Heart left ventricle (tissue), 16 donors: ENCODE measurements around the gene WFS1. TPM values are rescaled to one million over a fixed set of nuclear protein-coding genes. Genes with fewer than 3 reads are reported as not detected.

ENCODE experiments used
- ATAC-seq, 4 donors: fragments of 200-7000 bp; cut with Tn5 transposase; one replicate each; pipeline ENCODE4 v1.9.1; 2020 to 2022; ENCODE audit warnings: moderate library complexity in 4 of 4, mild to moderate bottlenecking in 3 of 4, moderate number of reproducible peaks in 1 of 4
- DNase-seq, 5 donors: peaks; one replicate each; pipeline ENCODE4 v3.0.0-alpha.2; 2020
- H3K27ac ChIP-seq, 12 donors: fragments of 200-600 bp; sonication (generic) in 4 of 12; one replicate each; pipeline versions ENCODE4 v1.5.0 to v1.8.0; 2016 to 2022; ENCODE audit warnings: mild to moderate bottlenecking in 2 of 12
- H3K27me3 ChIP-seq, 9 donors: fragments of 200-600 bp; sonication (generic) in 2 of 9; one replicate each; pipeline versions ENCODE4 v1.5.1 to v1.8.0; 2016 to 2022; ENCODE audit warnings: mild to moderate bottlenecking in 3 of 9
- H3K36me3 ChIP-seq, 9 donors: fragments of 200-600 bp; sonication (generic) in 2 of 9; one replicate each; pipeline versions ENCODE4 v1.5.0 to v1.8.0; 2018 to 2022; ENCODE audit warnings: mild to moderate bottlenecking in 2 of 9
- H3K4me1 ChIP-seq, 12 donors: fragments of 200-600 bp; sonication (generic) in 4 of 12; one replicate each; pipeline versions ENCODE4 v1.5.0 to v1.8.0; 2016 to 2022; ENCODE audit warnings: mild to moderate bottlenecking in 3 of 12
- H3K4me3 ChIP-seq, 12 donors: fragments of 200-600 bp; sonication (generic) in 4 of 12; one replicate each; pipeline versions ENCODE4 v1.5.0 to v1.8.0; 2017 to 2022; ENCODE audit warnings: mild to moderate bottlenecking in 9 of 12, moderate library complexity in 4 of 12
- H3K9me3 ChIP-seq, 12 donors: fragments of 200-600 bp; sonication (generic) in 4 of 12; one replicate each; pipeline versions ENCODE4 v1.5.0 to v1.8.0; 2016 to 2022; ENCODE audit warnings: mild to moderate bottlenecking in 1 of 12
- CTCF ChIP-seq, 12 donors: fragments of 200-600 bp; sonication (generic) in 4 of 12; IDR thresholded peaks; one replicate each; pipeline versions ENCODE4 v1.5.0 to v1.8.0; 2018 to 2022; ENCODE audit warnings: antibody characterized with exemption in 12 of 12, mild to moderate bottlenecking in 5 of 12
- POLR2A ChIP-seq, 2 donors: fragments of 450-650 bp; IDR thresholded peaks; one replicate each; pipeline ENCODE4 v1.6.1; 2017; ENCODE audit warnings: antibody characterized with exemption in 2 of 2, mild to moderate bottlenecking in 2 of 2, moderate library complexity in 2 of 2
- WGBS, 4 donors: extraction: QIAGEN DNeasy Blood & Tissue Kit in 2 of 4; methylation state at CpG; one replicate each; pipeline versions ENCODE4 v1.1.5 to v1.1.7; 2013 to 2018; 5-methylcytosine and 5-hydroxymethylcytosine counted together
- intact Hi-C, 10 donors: fragments of 100-400 bp; cut with DNase I; formaldehyde crosslinking; loops; one replicate each; pipeline versions ENCODE4 v1.11.1 to v1.14.2; 2022
- polyA plus RNA-seq, 2 donors: library from polyadenylated mRNA; stranded (reverse); fragments of 200-250 nt; gene quantifications; one replicate each; pipeline ENCODE4 v1.2.3, GENCODE V29; 2013
- total RNA-seq, 9 donors: library from RNA; depleted of rRNA in 2 of 9; stranded (reverse); fragments of >200 nt in 2 of 9; fragmentation: NEBNext Ultra II Directional in 3 of 9; extraction: Animal tissue kit (Norgen Biotek cat#: 25700) in 3 of 9; gene quantifications; one replicate each; pipeline versions ENCODE4 v1.1.0 to v1.2.4, GENCODE V29; 2016 to 2023
- donor health status: ischemic (EF 13 %, LVEDD 7.1; RV severe dilation, severe dysfunction).
- donor health status: healthy with polysubstance abuse.
- donor health status: DM: no; HTN: yes; CAD: no.
- donor health status: DM: no; HTN: no; CAD: no.
- donor health status: ischemic (EF 25% LVEDD 6.9; RV normal size, moderate dysfunction).
- donor health status: ischemic (EF 25% LVEDD 5.7; RV mildly dilated, moderate dysfunction).
- donor health status: healthy.
- donor health status: DM: yes; HTN: yes; CAD: no.
- donor health status: ischemic (EF 35%, LVEDD 5.7; RV mildly dilated, moderate dysfunction).
- donor health status: nonischemic (EF 11% LVEDD 7.7; RV severe dilation, severe dysfunction).
- donor health status: DM: yes; HTN: yes; CAD: no.
- donor health status: PGD.
- donor health status: ischemic (EF 29% LVEDD 5.4; RV normal size, mild dysfunction).
- donor health status: nonischemic (EF 23%, LVEDD 6.1; RV moderate dilation, normal function).

The WFS1 gene
- total and polyA plus RNA-seq, 11 donors, result 44.8 to 202 (median 73.2) TPM

GRCh38 chr4:6242271-6243029 is 27.2 kb upstream of the WFS1 start:
- H3K27ac ChIP-seq, result no peak overlapping the region
- peaks cover 0 to 61% (median 19%) of the 10 kb centered on the region in 9 donors for H3K27me3 ChIP-seq
- H3K4me1 ChIP-seq, result peaks cover 0 to 9% (median 0%) of the 10 kb centered on the region in 12 donors
- TF ChIP-seq POLR2A (IDR thresholded peaks at IDR 0.05) (no peak), CTCF (IDR thresholded peaks at IDR 0.05) (no peak)
- ATAC-seq (no peak), DNase-seq (peak in 1 of 5 donors; percentile 14)
- intact Hi-C loops, result loop anchor here in 1 of 10 donors (10.0 kb wide), 1 partner anchor 302 kb away; no protein-coding TSS in a partner anchor
- H3K36me3 ChIP-seq, result no peaks in the 10 kb centered on the region
- H3K9me3 ChIP-seq, result peaks cover 0 to 7% (median 0%) of the 10 kb centered on the region in 12 donors
- no peak overlapping the region for H3K4me3 ChIP-seq
- WGBS, 4 donors, result 75 to 84% (median 78%) methylated on average over 10 to 12 of the region's 12 CpGs

- Histone ChIP-seq H3K9me3 (peaks cover 0 to 7% (median 0%) of the 10 kb centered on the region in 12 donors), H3K36me3 (no peaks in the 10 kb centered on the region), H3K4me1 (peaks cover 0 to 9% (median 0%) of the 10 kb centered on the region in 12 donors), H3K4me3 (peak overlapping the region; percentile 1 to 52 (median 44)), H3K27ac (no peak overlapping the region), H3K27me3 (peaks cover 0 to 78% (median 22%) of the 10 kb centered on the region in 9 donors)
- ATAC-seq, result peak in 3 of 4 donors; percentile 62 to 76 (median 70)
- DNase-seq, result peak in 1 of 5 donors; percentile 67
- TF ChIP-seq POLR2A (IDR thresholded peaks at IDR 0.05), result no peak
- 9 to 24% (median 15%) methylated on average over 30 to 67 of the region's 67 CpGs for WGBS, 4 donors
- intact Hi-C loops, result loop anchor here in 1 of 10 donors (10.0 kb wide), 1 partner anchor 299 kb away; no protein-coding TSS in a partner anchor
These were observed 24.1 kb upstream of the WFS1 start for GRCh38 chr4:6245246-6246169.

GRCh38 chr4:6246170-6246634 is 23.4 kb upstream of the WFS1 start:
- DNase-seq, result peak in 1 of 5 donors; percentile 1
- intact Hi-C loops, result loop anchor here in 1 of 10 donors (10.0 kb wide), 1 partner anchor 299 kb away; no protein-coding TSS in a partner anchor
- peaks cover 0 to 7% (median 0%) of the 10 kb centered on the region in 12 donors for H3K9me3 ChIP-seq
- H3K36me3 ChIP-seq, result no peaks in the 10 kb centered on the region
- peaks cover 0 to 9% (median 0%) of the 10 kb centered on the region in 12 donors for H3K4me1 ChIP-seq
- TF ChIP-seq CTCF (IDR thresholded peaks at IDR 0.05), result no peak
- no peak for TF ChIP-seq POLR2A (IDR thresholded peaks at IDR 0.05)
- ATAC-seq, result no peak
- H3K4me3 ChIP-seq, result peak overlapping the region in 1 of 12 donors; percentile 50
- peaks cover 0 to 79% (median 23%) of the 10 kb centered on the region in 9 donors for H3K27me3 ChIP-seq
- WGBS, 4 donors, result 53 to 62% (median 55%) methylated on average over 9 of the region's 9 CpGs
- H3K27ac ChIP-seq, result no peak overlapping the region

GRCh38 chr4:6248394-6248793 is 21.3 kb upstream of the WFS1 start:
- H3K9me3 ChIP-seq, result peaks cover 0 to 7% (median 0%) of the 10 kb centered on the region in 12 donors
- H3K4me1 ChIP-seq, result peaks cover 0 to 9% (median 0%) of the 10 kb centered on the region in 12 donors
- no peaks in the 10 kb centered on the region for H3K36me3 ChIP-seq
- TF ChIP-seq CTCF (IDR thresholded peaks at IDR 0.05) (no peak), POLR2A (IDR thresholded peaks at IDR 0.05) (no peak)
- H3K27ac ChIP-seq, result no peak overlapping the region
- 69 to 82% (median 73%) methylated on average over 6 to 10 of the region's 10 CpGs for WGBS, 4 donors
- H3K4me3 ChIP-seq, result no peak overlapping the region
- intact Hi-C loops, result loop anchor here in 1 of 10 donors (10.0 kb wide), 1 partner anchor 296 kb away; no protein-coding TSS in a partner anchor
- no peak for ATAC-seq
- DNase-seq, result peak in 1 of 5 donors; percentile 34
- H3K27me3 ChIP-seq, result peaks cover 0 to 66% (median 23%) of the 10 kb centered on the region in 9 donors
